CD4-positive, alpha-beta memory T cell (primary cell): Measurements from ENCODE around the gene GCFC2. TPM values are rescaled to one million over a fixed set of nuclear protein-coding genes. Genes with fewer than 3 reads are reported as not detected.

Experiments
- CTCF ChIA-PET: fragments of 350-600 bp; sonication (Branson Sonifier 250); formaldehyde crosslinking; loops from one replicate; lab custom pipeline; 2021; ENCODE audit warnings: inconsistent platforms; ENCODE audit not compliant: partially characterized antibody; lab: Charles Lee
- POLR2A ChIA-PET: fragments of 350-600 bp; sonication (Branson Sonifier 250); formaldehyde crosslinking; loops from one replicate; lab custom pipeline; 2021; ENCODE audit not compliant: partially characterized antibody; lab: Charles Lee
- DNase-seq, 5 donors: peaks; one replicate each; pipeline versions ENCODE4 v3.0.0 to v3.0.0-alpha.2; 2020 to 2022; ENCODE audit warnings: mixed read lengths in 1 of 5
- H3K27ac ChIP-seq: one replicate; pipeline ENCODE4 v1.7.0; 2013; ENCODE audit warnings: low read depth, low read length
- H3K27me3 ChIP-seq: 2 replicates; pipeline ENCODE4 v1.7.0; 2013; ENCODE audit warnings: mild to moderate bottlenecking, low read length, moderate library complexity; ENCODE audit not compliant: insufficient read depth
- H3K36me3 ChIP-seq: 2 replicates; pipeline ENCODE4 v1.7.0; 2013; ENCODE audit warnings: mild to moderate bottlenecking, low read length, moderate library complexity; ENCODE audit not compliant: insufficient read depth
- H3K4me1 ChIP-seq: 2 replicates; pipeline ENCODE4 v1.7.0; 2013; ENCODE audit warnings: mild to moderate bottlenecking, low read length, moderate library complexity; ENCODE audit not compliant: insufficient read depth
- H3K4me3 ChIP-seq, 2 donors: one replicate each; pipeline ENCODE4 v1.7.0; 2013; ENCODE audit warnings: low read length in 2 of 2, mild to moderate bottlenecking in 1 of 2
- H3K9me3 ChIP-seq, 2 donors: one replicate each; pipeline ENCODE4 v1.7.0; 2013; ENCODE audit warnings: low read length in 2 of 2, control low read depth in 1 of 2; ENCODE audit not compliant: control insufficient read depth in 1 of 2
- H3K27ac Mint-ChIP-seq, 7 donors: one replicate each; pipeline ENCODE4 v1.8.0; 2020 to 2021; ENCODE audit warnings: mixed read lengths in 7 of 7, mild to moderate bottlenecking in 6 of 7, inconsistent platforms in 3 of 7, moderate library complexity in 3 of 7
- H3K27me3 Mint-ChIP-seq, 2 donors: one replicate each; pipeline ENCODE4 v1.8.0; 2020 to 2021; ENCODE audit warnings: mixed read lengths in 2 of 2
- H3K36me3 Mint-ChIP-seq, 2 donors: one replicate each; pipeline ENCODE4 v1.8.0; 2020 to 2021; ENCODE audit warnings: mixed read lengths in 2 of 2, inconsistent platforms in 1 of 2, mild to moderate bottlenecking in 1 of 2
- H3K4me1 Mint-ChIP-seq, 4 donors: one replicate each; pipeline ENCODE4 v1.8.0; 2020 to 2021; ENCODE audit warnings: mixed read lengths in 4 of 4, mild to moderate bottlenecking in 1 of 4
- H3K4me3 Mint-ChIP-seq, 8 donors: one replicate each; pipeline ENCODE4 v1.8.0; 2020 to 2021; ENCODE audit warnings: mixed read lengths in 8 of 8, mild to moderate bottlenecking in 7 of 8, moderate library complexity in 6 of 8, inconsistent platforms in 3 of 8
- H3K9me3 Mint-ChIP-seq, 8 donors: one replicate each; pipeline ENCODE4 v1.8.0; 2020 to 2021; ENCODE audit warnings: mixed read lengths in 8 of 8, mild to moderate bottlenecking in 5 of 8, inconsistent platforms in 3 of 8, moderate library complexity in 1 of 8
- intact Hi-C: fragments of 100-400 bp; cut with micrococcal nuclease; formaldehyde crosslinking; loops from one replicate; pipeline ENCODE4 v1.15.1; 2023
- polyA plus RNA-seq, 2 donors: library from polyadenylated mRNA; unstranded; fragments of 300-500 nt; fragmentation: Illumina TruSeq; gene quantifications; one replicate each; pipeline ENCODE4 v1.2.3, GENCODE V29; 2021
- total RNA-seq, 2 experiments: library from RNA; stranded (reverse); gene quantifications; one replicate each; pipeline ENCODE4 v1.2.3, GENCODE V29; 2021

The GCFC2 gene
- 10 to 100 TPM; 22.9 to 25.9 TPM for total RNA-seq
- 10 to 100 TPM; 28.7 to 31.2 TPM for polyA plus RNA-seq

GRCh38 chr2:75710577-75711253 lies at the start of gene GCFC2:
Gene GCFC2 (minus strand): TSS chr2:75710915. CDS start chr2:75710855, 60 bp downstream.
- intact Hi-C loops = loop anchor here (2.0 to 10.0 kb wide), 2 partner anchors 64 to 866 kb away; partner anchors contain the start of gene MRPL19
- peaks cover 32% of the 10 kb centered on the region for H3K4me1 ChIP-seq
- peaks cover 1% of the 10 kb centered on the region in 2 donors for H3K27me3 Mint-ChIP-seq
- H3K36me3 Mint-ChIP-seq = peaks cover 5% of the 10 kb centered on the region in 2 donors
- peak within 1 kb of the TSS; percentile 70 for H3K27ac ChIP-seq
- H3K9me3 Mint-ChIP-seq = peaks cover 0 to 1% (median 0%) of the 10 kb centered on the region in 8 donors
- no peaks in the 10 kb centered on the region for H3K9me3 ChIP-seq
- peak within 1 kb of the TSS; percentile 86 to 98 (median 96) for H3K27ac Mint-ChIP-seq
- H3K4me3 ChIP-seq = peak within 1 kb of the TSS; percentile 32 to 65
- peak within 1 kb of the TSS; percentile 89 to 96 (median 94) for H3K4me3 Mint-ChIP-seq
- CTCF ChIA-PET = interaction anchor here (0.9 to 2.0 kb wide), 5 partner anchors 9 to 46 kb away, joined by 3 to 6 read pairs (median 4); no protein-coding TSS in a partner anchor
- peaks cover 23 to 33% (median 28%) of the 10 kb centered on the region in 4 donors for H3K4me1 Mint-ChIP-seq
- DNase-seq = peak; percentile 76 to 85 (median 82)
- POLR2A ChIA-PET = interaction anchor here (3.8 kb wide), 1 partner anchor 64 kb away, joined by 29 read pairs; the partner anchor contains the start of gene MRPL19
- no peaks in the 10 kb centered on the region for H3K36me3 ChIP-seq
- no peaks in the 10 kb centered on the region for H3K27me3 ChIP-seq

DNA sequence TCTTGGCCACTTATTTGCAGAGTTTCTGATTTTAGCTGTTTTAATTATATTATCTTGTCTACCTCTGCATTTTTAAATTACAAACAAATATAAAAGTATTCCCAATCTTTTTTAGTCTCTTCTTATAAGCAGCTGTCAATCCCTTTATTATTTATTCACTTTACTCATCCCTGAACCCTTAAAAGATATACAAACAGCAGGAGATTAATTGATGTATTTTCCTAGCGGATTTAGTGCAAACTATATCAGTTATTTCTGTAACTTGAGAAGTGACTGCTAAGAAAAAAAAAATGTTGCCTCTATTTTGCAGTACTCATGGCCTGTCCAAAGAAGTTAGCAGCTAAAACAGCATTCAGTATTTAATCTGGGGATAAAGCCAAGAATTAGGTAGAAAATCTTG lies 42.1 kb upstream of the GCFC2 start:
- CTCF ChIA-PET = no interaction called here
- H3K27ac Mint-ChIP-seq = no peak overlapping the region

GRCh38 chr2:75751824-75752468 lies 41.2 kb upstream of the GCFC2 start:
- no peak for DNase-seq
- Mint-ChIP-seq H3K36me3 (no peaks in the 10 kb centered on the region), H3K4me1 (no peaks in the 10 kb centered on the region), H3K27me3 (peaks cover 5 to 10% of the 10 kb centered on the region in 2 donors), H3K9me3 (peaks cover 0 to 2% (median 0%) of the 10 kb centered on the region in 8 donors), H3K4me3 (no peak overlapping the region), H3K27ac (no peak overlapping the region)
- no peaks in the 10 kb centered on the region for H3K36me3 ChIP-seq
- no peaks in the 10 kb centered on the region for H3K27me3 ChIP-seq
- ChIA-PET POLR2A (no interaction called here), CTCF (no interaction called here)
- no peaks in the 10 kb centered on the region for H3K9me3 ChIP-seq
- H3K4me1 ChIP-seq = no peaks in the 10 kb centered on the region
- H3K4me3 ChIP-seq = no peak overlapping the region
- no peak overlapping the region for H3K27ac ChIP-seq
- intact Hi-C loops = no loop called here

More for the DNA sequence above, 42.1 kb upstream of the GCFC2 start:
- H3K36me3 Mint-ChIP-seq = no peaks in the 10 kb centered on the region
- H3K27me3 Mint-ChIP-seq = peaks cover 6 to 8% of the 10 kb centered on the region in 2 donors
- Histone ChIP-seq H3K36me3 (no peaks in the 10 kb centered on the region), H3K9me3 (no peaks in the 10 kb centered on the region), H3K4me1 (no peaks in the 10 kb centered on the region), H3K27ac (no peak overlapping the region), H3K4me3 (no peak overlapping the region), H3K27me3 (no peaks in the 10 kb centered on the region)
- POLR2A ChIA-PET = no interaction called here
- no peaks in the 10 kb centered on the region for H3K4me1 Mint-ChIP-seq
- no peak overlapping the region for H3K4me3 Mint-ChIP-seq
- intact Hi-C loops = no loop called here
- DNase-seq = no peak
- H3K9me3 Mint-ChIP-seq = peaks cover 0 to 3% (median 0%) of the 10 kb centered on the region in 8 donors

- H3K36me3 Mint-ChIP-seq = no peaks in the 10 kb centered on the region
- peaks cover 0 to 2% (median 0%) of the 10 kb centered on the region in 8 donors for H3K9me3 Mint-ChIP-seq
- H3K27ac Mint-ChIP-seq = no peak overlapping the region
- CTCF ChIA-PET = no interaction called here
- intact Hi-C loops = no loop called here
- POLR2A ChIA-PET = no interaction called here
- H3K9me3 ChIP-seq = no peaks in the 10 kb centered on the region
- H3K27ac ChIP-seq = no peak overlapping the region
- no peak for DNase-seq
- no peaks in the 10 kb centered on the region for H3K4me1 Mint-ChIP-seq
- H3K4me1 ChIP-seq = no peaks in the 10 kb centered on the region
- no peak overlapping the region for H3K4me3 Mint-ChIP-seq
- H3K27me3 Mint-ChIP-seq = peaks cover 5 to 10% of the 10 kb centered on the region in 2 donors
- no peaks in the 10 kb centered on the region for H3K36me3 ChIP-seq
- H3K27me3 ChIP-seq = no peaks in the 10 kb centered on the region
- no peak overlapping the region for H3K4me3 ChIP-seq
Measured at GRCh38 chr2:75751360-75751759, 40.6 kb upstream of the GCFC2 start.

- no peak for DNase-seq
- Histone ChIP-seq H3K36me3 (no peaks in the 10 kb centered on the region), H3K27me3 (no peaks in the 10 kb centered on the region), H3K9me3 (no peaks in the 10 kb centered on the region), H3K4me3 (no peak overlapping the region), H3K4me1 (no peaks in the 10 kb centered on the region), H3K27ac (no peak overlapping the region)
- H3K36me3 Mint-ChIP-seq = peaks cover 0 to 4% of the 10 kb centered on the region in 2 donors
- peaks cover 0 to 19% (median 3%) of the 10 kb centered on the region in 8 donors for H3K9me3 Mint-ChIP-seq
- H3K4me3 Mint-ChIP-seq = no peak overlapping the region
- ChIA-PET CTCF (no interaction called here), POLR2A (no interaction called here)
- intact Hi-C loops = no loop called here
- H3K4me1 Mint-ChIP-seq = no peaks in the 10 kb centered on the region
- no peak overlapping the region for H3K27ac Mint-ChIP-seq
- H3K27me3 Mint-ChIP-seq = peaks cover 14 to 24% of the 10 kb centered on the region in 2 donors
Measured at GRCh38 chr2:75737961-75738360, 27.2 kb upstream of the GCFC2 start.

DNA sequence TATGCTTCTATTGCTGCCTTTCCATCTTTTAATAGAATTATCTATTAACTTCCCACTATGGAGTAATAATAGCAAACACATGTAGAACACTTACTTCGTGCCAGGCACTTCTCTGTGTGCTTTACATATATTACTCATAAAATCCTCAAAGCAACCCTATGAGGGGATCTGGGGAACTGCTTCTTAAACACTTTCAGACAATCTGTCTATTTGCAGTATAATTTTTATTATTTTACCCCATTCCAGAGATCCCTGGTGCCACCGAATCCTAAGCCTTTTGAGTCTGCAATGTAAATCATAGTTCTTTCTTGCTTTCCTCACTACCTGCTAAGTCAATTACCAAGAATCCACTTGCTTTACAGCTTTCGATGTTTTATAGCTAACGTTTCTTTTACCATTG lies 25.6 kb upstream of the GCFC2 start:
- H3K27me3 ChIP-seq = no peaks in the 10 kb centered on the region
- H3K4me3 ChIP-seq = no peak overlapping the region
- no peaks in the 10 kb centered on the region for H3K4me1 ChIP-seq
- CTCF ChIA-PET = no interaction called here
- Mint-ChIP-seq H3K27me3 (peaks cover 15 to 27% of the 10 kb centered on the region in 2 donors), H3K27ac (no peak overlapping the region), H3K4me1 (no peaks in the 10 kb centered on the region), H3K9me3 (peaks cover 0 to 7% (median 0%) of the 10 kb centered on the region in 8 donors), H3K4me3 (no peak overlapping the region), H3K36me3 (peaks cover 0 to 4% of the 10 kb centered on the region in 2 donors)
- no peak overlapping the region for H3K27ac ChIP-seq
- POLR2A ChIA-PET = no interaction called here
- no peak for DNase-seq
- intact Hi-C loops = no loop called here
- H3K9me3 ChIP-seq = no peaks in the 10 kb centered on the region
- no peaks in the 10 kb centered on the region for H3K36me3 ChIP-seq

GRCh38 chr2:75729861-75730260 lies 19.1 kb upstream of the GCFC2 start:
- H3K9me3 Mint-ChIP-seq = peaks cover 0 to 3% (median 0%) of the 10 kb centered on the region in 8 donors
- H3K9me3 ChIP-seq = no peaks in the 10 kb centered on the region
- peaks cover 8 to 17% of the 10 kb centered on the region in 2 donors for H3K27me3 Mint-ChIP-seq
- no peaks in the 10 kb centered on the region for H3K4me1 Mint-ChIP-seq
- intact Hi-C loops = no loop called here
- no peak overlapping the region for H3K27ac Mint-ChIP-seq
- no peaks in the 10 kb centered on the region for H3K36me3 ChIP-seq
- H3K4me3 Mint-ChIP-seq = no peak overlapping the region
- no peak for DNase-seq
- CTCF ChIA-PET = no interaction called here
- no peaks in the 10 kb centered on the region for H3K36me3 Mint-ChIP-seq
- no peaks in the 10 kb centered on the region for H3K4me1 ChIP-seq
- H3K4me3 ChIP-seq = no peak overlapping the region
- POLR2A ChIA-PET = no interaction called here
- no peak overlapping the region for H3K27ac ChIP-seq
- no peaks in the 10 kb centered on the region for H3K27me3 ChIP-seq
